DMS53 treated with DMSO at 0.1 percent for 48 hours (cell line): Measurements from ENCODE around the gene ATG7.
"Not testable (repeated sequence)": the region's sequence is repeated elsewhere in the genome, so short reads cannot be mapped to it uniquely, and the experiment has no call there.

Source experiments
- DNase-seq: peaks from one replicate; lab custom pipeline; 2025; ENCODE audit not compliant: unreplicated experiment; lab: John Stamatoyannopoulos, UW

ATG7 gene

GRCh38 chr3:11498646-11499045 is 226.4 kb downstream of the ATG7 start:
- no peak for DNase-seq

DNA sequence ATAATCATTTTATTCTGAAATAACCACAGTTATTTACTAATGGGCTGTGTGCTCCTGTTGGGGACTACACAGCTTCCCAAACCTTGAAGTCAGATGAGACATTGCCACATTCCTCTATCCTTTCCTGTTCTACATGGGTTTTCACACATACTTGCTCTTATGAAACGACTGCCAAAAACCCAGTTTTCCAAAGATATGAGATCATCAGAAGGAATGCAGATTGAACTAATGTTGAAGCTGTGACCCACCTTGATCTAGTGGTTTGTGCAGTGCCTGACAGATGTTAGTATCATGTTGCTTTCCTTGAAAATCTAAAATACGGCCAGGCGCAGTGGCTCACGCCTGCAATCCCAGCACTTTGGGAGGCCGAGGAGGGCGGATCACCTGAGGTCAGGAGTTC is 226.9 kb downstream of the ATG7 start:
- DNase-seq = no peak

DNA sequence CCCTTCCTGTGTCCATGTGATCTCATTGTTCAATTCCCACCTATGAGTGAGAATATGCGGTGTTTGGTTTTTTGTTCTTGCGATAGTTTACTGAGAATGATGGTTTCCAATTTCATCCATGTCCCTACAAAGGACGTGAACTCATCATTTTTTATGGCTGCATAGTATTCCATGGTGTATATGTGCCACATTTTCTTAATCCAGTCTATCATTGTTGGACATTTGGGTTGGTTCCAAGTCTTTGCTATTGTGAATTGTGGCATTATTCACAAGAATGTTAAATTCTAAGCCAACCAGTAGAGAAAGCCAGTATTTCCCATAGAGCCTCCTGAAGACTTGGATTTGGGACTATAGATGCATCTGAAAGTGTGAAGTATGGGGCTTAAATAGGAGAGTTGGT is 230.2 kb downstream of the ATG7 start:
- DNase-seq = not testable (repeated sequence)

- DNase-seq = no peak
These were observed 235.5 kb downstream of the ATG7 start for GRCh38 chr3:11507719-11508118.

DNA sequence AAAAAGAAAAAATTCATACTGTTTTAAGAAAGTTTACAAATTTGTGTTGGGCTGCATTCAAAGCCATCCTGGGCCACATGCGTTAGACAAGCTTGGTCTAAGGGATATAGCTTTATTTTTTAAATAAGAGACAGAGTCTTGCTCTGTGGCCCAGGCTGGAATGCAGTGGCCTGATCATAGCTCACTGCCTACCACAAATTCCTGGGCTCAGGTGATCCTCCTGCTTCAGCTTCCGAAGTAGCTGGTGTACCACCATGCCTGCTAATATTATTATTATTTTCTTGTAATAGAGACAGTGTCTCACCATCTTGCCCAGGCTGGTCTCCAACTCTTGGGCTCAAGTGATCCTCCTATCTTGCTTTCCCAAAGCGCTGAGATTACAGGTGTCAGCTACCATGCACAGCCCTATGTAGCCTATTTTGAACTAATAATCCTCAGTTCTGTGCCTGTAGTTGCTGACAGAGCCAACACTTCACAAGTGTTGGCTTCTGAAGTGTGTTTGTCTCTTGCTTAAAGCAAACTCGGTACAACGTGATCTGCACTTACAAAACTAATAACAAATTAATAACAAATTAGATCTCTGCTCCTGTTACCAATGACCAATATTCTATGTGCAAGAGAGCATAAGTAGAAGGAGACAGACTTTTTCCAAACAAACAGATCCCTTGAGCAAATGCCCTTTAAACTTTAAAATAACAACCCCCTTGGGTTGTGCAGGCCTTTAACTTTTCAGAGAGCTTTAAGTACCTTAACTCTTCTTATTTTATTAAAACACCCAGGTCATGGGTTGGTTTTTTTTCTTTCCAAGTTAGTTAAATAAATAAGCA is 236.4 kb downstream of the ATG7 start:
- DNase-seq = no peak

DNA sequence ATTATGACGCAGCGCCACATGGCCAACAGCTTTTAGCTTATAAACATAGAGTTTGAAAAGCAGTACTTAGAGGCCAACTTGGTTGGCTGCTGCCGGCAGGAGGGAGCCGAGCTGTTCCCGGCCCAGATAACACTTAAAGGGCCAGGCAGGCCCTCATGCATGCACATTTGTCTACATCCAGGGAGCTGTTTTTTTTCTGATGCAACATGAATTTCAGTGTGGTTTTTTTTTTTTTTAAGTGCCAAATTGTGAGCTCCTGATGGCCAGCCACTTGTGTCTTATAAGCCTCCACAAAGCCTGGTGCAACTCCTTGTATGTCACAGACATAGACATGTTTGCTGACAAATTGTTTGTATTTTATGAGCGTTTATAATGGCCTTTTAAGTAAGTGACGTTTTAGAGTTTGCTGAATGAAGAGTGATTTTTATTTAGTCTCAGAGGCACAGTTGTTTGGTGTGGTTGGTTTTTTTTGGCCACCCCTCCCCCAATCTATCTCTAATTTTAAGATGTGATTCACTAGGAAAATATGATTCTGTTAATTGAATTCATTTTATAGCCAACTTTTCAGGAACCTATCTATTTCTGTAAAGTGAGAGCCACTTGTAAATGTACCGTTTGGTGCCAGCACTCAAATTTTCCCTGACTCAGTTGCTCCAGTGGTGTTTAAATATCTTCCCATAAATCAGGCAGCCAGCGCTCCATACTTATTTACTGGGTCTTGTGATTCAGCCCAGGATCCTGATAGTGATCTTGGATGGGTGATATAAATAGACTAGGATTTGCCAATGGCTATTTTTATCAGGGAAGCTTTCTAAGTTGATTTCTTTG is 237.2 kb downstream of the ATG7 start:
- DNase-seq = no peak

- no peak for DNase-seq
These were observed 237.8 kb downstream of the ATG7 start for GRCh38 chr3:11510001-11510340.

DNA sequence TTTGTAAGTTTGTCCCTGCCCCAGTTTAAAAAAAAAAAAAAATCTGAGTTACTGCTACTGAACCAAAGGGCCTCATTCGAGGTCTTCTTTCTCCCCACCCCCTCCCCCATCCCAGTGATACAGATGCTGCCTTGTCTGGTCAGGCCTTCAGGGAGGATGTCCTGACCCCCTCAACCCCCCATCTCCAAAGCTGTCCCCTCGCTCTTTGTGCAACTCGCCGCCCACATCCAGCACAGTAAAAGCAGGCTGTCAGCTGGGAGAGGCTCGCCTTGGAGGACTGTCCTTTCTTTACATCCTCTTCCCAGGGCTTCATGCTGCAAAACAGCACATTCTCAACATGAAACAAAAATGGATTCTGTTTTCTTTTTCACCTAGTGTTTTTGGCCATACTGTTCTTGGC is 238.2 kb downstream of the ATG7 start:
- DNase-seq = no peak

DNA sequence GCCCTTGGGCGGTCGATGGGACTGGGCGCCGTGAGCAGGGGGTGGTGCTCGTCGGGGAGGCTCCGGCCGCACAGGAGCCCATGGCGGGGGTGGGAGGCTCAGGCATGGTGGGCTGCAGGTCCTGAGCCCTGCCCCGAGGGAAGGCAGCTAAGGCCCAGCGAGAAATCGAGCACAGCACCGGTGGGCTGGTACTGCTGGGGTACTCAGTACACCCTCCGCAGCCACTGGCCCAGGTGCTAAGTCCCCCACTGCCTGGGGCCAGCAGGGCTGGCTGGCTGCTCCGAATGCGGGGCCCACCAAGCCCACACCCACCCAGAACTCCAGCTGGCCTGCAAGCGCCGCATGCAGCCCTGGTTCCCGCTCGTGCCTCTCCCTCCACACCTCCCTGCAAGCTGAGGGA is 239.4 kb downstream of the ATG7 start:
- DNase-seq = not testable (repeated sequence)

- DNase-seq = not testable (repeated sequence)
These were observed 241.1 kb downstream of the ATG7 start for GRCh38 chr3:11513125-11513816.

DNA sequence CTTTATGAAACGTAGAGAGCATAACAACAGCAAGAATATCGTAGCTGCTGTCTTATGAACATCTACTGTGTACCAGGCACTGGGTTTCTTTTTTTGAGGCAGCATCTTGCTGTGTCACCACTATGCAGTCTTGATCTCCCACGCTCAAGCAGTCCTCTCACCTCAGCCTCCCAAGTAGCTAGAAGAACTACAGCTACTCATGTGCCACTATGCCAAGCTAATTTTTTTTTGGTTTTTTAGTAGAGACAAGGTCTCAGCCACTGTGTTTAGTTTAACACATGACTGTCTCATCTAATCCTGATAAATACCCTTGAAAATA is 241.6 kb downstream of the ATG7 start:
- no peak for DNase-seq

- DNase-seq = no peak
These were observed 242.1 kb downstream of the ATG7 start for GRCh38 chr3:11514191-11514821.

GRCh38 chr3:11517601-11518000 is 245.4 kb downstream of the ATG7 start:
- no peak for DNase-seq

DNA sequence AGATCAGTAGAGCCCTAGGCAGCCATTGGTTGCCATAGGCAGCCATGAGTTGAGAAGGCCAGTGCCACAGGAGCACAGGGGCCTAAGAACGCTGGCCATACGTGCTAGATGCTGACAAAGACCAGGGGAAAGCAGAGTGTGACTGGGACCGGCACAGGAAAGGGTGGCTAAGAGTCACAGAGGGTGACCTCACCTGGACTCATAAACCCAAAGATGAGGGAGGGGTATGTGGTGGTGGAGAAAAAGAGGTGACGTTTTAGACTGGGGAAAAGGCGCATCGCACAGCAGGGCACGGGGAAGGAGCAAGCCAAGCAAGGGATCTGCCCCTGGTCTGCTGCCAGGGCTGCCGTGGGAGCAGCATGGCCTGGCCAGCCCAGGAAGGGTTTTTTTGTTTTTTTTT is 249.0 kb downstream of the ATG7 start:
- no peak for DNase-seq

DNA sequence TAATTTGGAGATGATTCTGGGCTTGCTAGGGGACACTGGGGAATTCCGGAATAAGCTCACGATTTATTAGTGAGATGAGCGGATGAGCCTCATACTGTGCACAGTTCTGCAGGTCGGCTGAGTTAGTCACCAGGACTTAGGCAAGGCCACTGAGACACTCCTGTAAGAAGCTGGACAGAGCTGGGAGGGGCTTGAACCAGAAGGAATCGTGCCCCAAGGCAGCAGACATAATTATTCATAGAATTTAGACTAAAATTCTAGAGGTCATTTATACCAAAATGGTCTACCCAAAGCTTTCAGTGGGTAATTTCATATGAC is 250.2 kb downstream of the ATG7 start:
- DNase-seq = no peak

DNA sequence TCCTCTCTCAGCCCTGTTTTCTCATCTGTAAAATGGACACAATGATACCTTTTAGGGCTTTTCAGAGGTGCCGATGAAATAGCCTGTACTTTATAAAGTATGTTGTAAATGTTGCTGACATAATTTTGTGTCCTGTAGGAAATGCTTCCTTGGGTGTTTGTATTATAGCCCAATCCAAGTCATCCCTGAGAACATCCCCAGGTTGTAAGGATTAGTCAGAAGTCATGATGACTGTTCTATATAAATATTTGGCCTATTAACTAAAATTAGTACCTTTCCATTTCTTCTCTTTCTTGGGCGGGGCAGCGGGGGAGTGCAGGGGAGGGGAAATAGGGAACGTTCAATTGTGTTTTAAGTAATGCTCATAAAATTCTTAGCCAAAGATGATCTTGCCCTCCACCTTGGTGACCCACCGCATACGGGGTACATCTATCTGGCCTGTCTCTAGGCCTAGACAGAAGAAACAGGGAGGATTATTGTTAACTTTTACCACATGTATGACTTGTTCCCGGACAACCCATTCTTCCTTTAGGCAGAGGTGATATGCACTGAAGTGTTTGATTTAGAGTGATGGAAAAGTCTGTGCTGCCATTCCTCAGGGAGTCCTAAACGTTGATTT is 250.9 kb downstream of the ATG7 start:
- DNase-seq = no peak

- DNase-seq = no peak
These were observed 251.4 kb downstream of the ATG7 start for GRCh38 chr3:11523572-11524101.

DNA sequence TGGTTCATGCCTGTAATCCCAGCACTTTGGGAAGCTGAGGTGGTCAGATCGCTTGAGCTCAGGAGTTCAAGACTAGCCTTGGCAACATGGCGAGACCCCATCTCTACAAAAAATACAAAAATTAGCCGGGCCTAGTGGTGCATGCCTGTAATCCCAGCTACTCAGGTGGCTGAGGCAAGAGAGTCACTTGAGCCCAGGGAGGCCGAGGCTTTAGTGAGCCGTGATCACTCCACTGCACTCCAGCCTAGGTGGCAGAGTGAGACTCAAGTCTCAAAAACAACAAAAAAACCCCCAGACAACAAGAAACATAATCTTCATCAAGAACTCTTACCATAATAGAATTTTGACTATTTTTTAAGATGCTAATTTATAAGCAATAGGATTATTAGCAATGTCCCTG is 253.9 kb downstream of the ATG7 start:
- DNase-seq = not testable (repeated sequence)

- no peak for DNase-seq
These were observed 257.1 kb downstream of the ATG7 start for GRCh38 chr3:11529281-11529680.

DNA sequence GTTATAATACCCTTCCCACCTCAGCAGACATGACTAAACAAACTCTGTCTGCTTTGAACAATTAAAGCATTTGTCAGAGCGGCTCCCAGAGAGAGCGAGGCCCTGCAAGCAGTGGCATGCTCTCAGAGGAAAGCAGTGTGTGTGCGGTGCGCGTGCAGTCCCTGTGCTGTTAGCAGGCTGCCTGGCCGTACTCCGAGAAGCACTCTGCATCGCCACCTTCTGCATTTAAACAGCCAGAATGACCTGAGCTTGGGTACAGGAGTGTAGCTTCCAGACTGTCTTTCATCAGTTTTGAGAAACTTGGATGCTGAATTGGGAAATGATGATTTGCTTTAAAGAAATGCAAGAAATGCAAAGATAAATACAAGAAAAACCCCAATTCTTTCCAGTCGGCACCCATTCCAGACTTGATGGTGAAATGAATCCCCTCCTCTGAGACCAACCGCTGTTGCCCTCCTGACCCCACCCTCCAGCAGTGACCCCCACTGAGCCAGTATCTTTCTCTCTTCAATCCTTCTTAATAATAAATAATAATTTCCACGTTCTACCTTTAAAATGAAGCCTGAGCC is 258.0 kb downstream of the ATG7 start:
- no peak for DNase-seq

- no peak for DNase-seq
These were observed 260.8 kb downstream of the ATG7 start for GRCh38 chr3:11532931-11533391.
